Neural cell (in vitro differentiated cells): Measurements from ENCODE around the gene RPL21. TPM values are rescaled to one million over a fixed set of nuclear protein-coding genes. Genes with fewer than 3 reads are reported as not detected.

Source experiments
- H2AFZ ChIP-seq: fragments of 200-600, 300-800 bp; sonication (generic), shearing (Covaris generic); 2 replicates; pipeline ENCODE4 v1.6.0; 2014; ENCODE audit warnings: low read depth, mild to moderate bottlenecking, antibody characterized with exemption, low read length, moderate library complexity
- H3F3A ChIP-seq: fragments of 200-600 bp; shearing (Covaris generic); 2 replicates; pipeline ENCODE4 v1.6.1; 2016; ENCODE audit warnings: mild to moderate bottlenecking, moderate library complexity, mixed read lengths, antibody characterized with exemption, low read length; ENCODE audit not compliant: insufficient read depth, poor library complexity, severe bottlenecking
- H3K27ac ChIP-seq: fragments of 200-600, 300-800 bp; sonication (generic), shearing (Covaris generic); 2 replicates; pipeline ENCODE4 v1.5.1; 2014; ENCODE audit warnings: mild to moderate bottlenecking, low read length, moderate library complexity
- H3K27me3 ChIP-seq: fragments of 300-800, 200-600 bp; sonication (generic), shearing (Covaris generic); 2 replicates; pipeline ENCODE4 v1.6.0; 2014; ENCODE audit warnings: mild to moderate bottlenecking, low read depth, low read length, moderate library complexity; ENCODE audit not compliant: insufficient read depth
- H3K36me3 ChIP-seq: fragments of 300-800, 200-600 bp; sonication (generic), shearing (Covaris generic); 2 replicates; pipeline ENCODE4 v1.5.1; 2014; ENCODE audit warnings: mild to moderate bottlenecking, antibody characterized with exemption, low read length, moderate library complexity; ENCODE audit not compliant: insufficient read depth
- H3K4me2 ChIP-seq: fragments of 300-800, 200-600 bp; sonication (generic), shearing (Covaris generic); 2 replicates; pipeline ENCODE4 v1.6.0; 2014; ENCODE audit warnings: mild to moderate bottlenecking, low read length
- H3K4me3 ChIP-seq: fragments of 300-800, 200-600 bp; sonication (generic), shearing (Covaris generic); 2 replicates; pipeline ENCODE4 v1.5.1; 2014; ENCODE audit warnings: mild to moderate bottlenecking, low read length, moderate library complexity
- H3K79me2 ChIP-seq: fragments of 200-600 bp; shearing (Covaris generic); replicated peaks from 2 replicates; pipeline ENCODE4 v1.6.0; 2014; ENCODE audit warnings: mild to moderate bottlenecking, low read length, moderate library complexity; ENCODE audit not compliant: insufficient read depth
- H3K9ac ChIP-seq: fragments of 300-800, 200-600 bp; sonication (generic), shearing (Covaris generic); 2 replicates; pipeline ENCODE4 v1.6.1; 2016; ENCODE audit warnings: mild to moderate bottlenecking, low read length, mixed read lengths
- H3K9me2 ChIP-seq: fragments of 200-600 bp; shearing (Covaris generic); 2 replicates; pipeline ENCODE4 v1.6.1; 2016; ENCODE audit warnings: mild to moderate bottlenecking, low read length, mixed read lengths; ENCODE audit not compliant: insufficient read depth
- H3K9me3 ChIP-seq: fragments of 200-600, 300-800 bp; sonication (generic), shearing (Covaris generic); 2 replicates; pipeline ENCODE4 v1.6.1; 2016; ENCODE audit warnings: mild to moderate bottlenecking, mixed run types, low read length, moderate library complexity, mixed read lengths
- H4K20me1 ChIP-seq: fragments of 200-600 bp; shearing (Covaris generic); 2 replicates; pipeline ENCODE4 v1.6.1; 2016; ENCODE audit warnings: mild to moderate bottlenecking, mixed run types; ENCODE audit not compliant: insufficient read depth
- CTCF ChIP-seq: fragments of 450-650 bp; IDR thresholded peaks from 2 replicates; pipeline ENCODE4 v1.5.1; 2014; ENCODE audit warnings: antibody characterized with exemption, mild to moderate bottlenecking, moderate library complexity; ENCODE audit not compliant: poor library complexity, severe bottlenecking
- EP300 ChIP-seq: fragments of 450-650 bp; conservative IDR thresholded peaks from 2 replicates; pipeline ENCODE4 v1.6.1; 2014; ENCODE audit warnings: antibody characterized with exemption, mild to moderate bottlenecking, moderate library complexity; ENCODE audit not compliant: poor library complexity, severe bottlenecking
- EZH2 ChIP-seq: fragments of 200-600, 300-800 bp; shearing (Covaris generic), sonication (generic); IDR thresholded peaks from 2 replicates; pipeline ENCODE4 v1.6.1; 2014; ENCODE audit warnings: antibody characterized with exemption, low read length, borderline replicate concordance, mild to moderate bottlenecking; ENCODE audit not compliant: insufficient read depth, poor library complexity, severe bottlenecking
- MXI1 ChIP-seq: fragments of 450-650 bp; conservative IDR thresholded peaks from 2 replicates; pipeline ENCODE4 v1.6.1; 2014; ENCODE audit warnings: antibody characterized with exemption, mild to moderate bottlenecking; ENCODE audit not compliant: poor library complexity, severe bottlenecking
- POLR2AphosphoS5 ChIP-seq: IDR thresholded peaks from 2 replicates; pipeline ENCODE4 v1.6.1; 2012
- RAD21 ChIP-seq: fragments of 450-650 bp; conservative IDR thresholded peaks from 2 replicates; pipeline ENCODE4 v1.6.1; 2014; ENCODE audit warnings: antibody characterized with exemption, mild to moderate bottlenecking, moderate library complexity
- REST ChIP-seq: IDR thresholded peaks from 2 replicates; pipeline ENCODE4 v1.6.1; 2012; ENCODE audit warnings: borderline replicate concordance
- SMC3 ChIP-seq: fragments of 450-650 bp; conservative IDR thresholded peaks from 2 replicates; pipeline ENCODE4 v1.6.1; 2014; ENCODE audit warnings: antibody characterized with exemption, mild to moderate bottlenecking, moderate library complexity; ENCODE audit not compliant: poor library complexity
- TAF1 ChIP-seq: IDR thresholded peaks from 2 replicates; pipeline ENCODE4 v1.6.1; 2012; ENCODE audit warnings: low read depth
- polyA plus RNA-seq: library from polyadenylated mRNA; depleted of rRNA; stranded (reverse); fragments of >200 nt; gene quantifications from 2 replicates; pipeline ENCODE4 v1.2.3, GENCODE V29; 2014

RPL21 gene
- polyA plus RNA-seq, 1 donor from 2014 or later: 1,536 TPM

DNA sequence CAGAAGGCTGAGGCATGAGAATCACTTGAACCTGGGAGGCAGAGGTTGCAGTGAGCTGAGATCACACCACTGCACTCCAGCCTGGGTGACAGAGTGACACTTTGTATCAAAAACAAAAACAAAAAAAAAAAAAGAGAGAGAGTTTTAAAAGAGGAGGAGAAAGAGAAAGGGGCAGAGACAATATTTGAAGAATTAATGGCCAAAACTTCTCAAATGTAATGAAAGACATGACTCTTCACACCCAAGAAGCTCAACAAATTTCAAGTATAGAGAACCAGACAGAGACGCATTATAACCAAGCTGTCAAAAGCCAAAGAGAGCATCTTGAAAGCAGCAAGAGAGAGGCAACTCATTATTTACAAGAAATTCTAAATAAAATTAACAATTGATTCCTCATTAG is 42.8 kb upstream of the RPL21 start:
- Histone ChIP-seq H3K9ac (no peak overlapping the region), H3K36me3 (no peaks in the 10 kb centered on the region), H3K9me3 (no peaks in the 10 kb centered on the region), H3K4me3 (no peak overlapping the region), H3K9me2 (no peaks in the 10 kb centered on the region), H3K27ac (no peak overlapping the region), H4K20me1 (no peaks in the 10 kb centered on the region), H3K27me3 (no peaks in the 10 kb centered on the region), H3K79me2 (no peaks in the 10 kb centered on the region), H2AFZ (no peak overlapping the region), H3K4me2 (no peak overlapping the region), H3F3A (no peaks in the 10 kb centered on the region)
- TF ChIP-seq SMC3 (no peak), EP300 (no peak), REST (no peak), MXI1 (no peak)

DNA sequence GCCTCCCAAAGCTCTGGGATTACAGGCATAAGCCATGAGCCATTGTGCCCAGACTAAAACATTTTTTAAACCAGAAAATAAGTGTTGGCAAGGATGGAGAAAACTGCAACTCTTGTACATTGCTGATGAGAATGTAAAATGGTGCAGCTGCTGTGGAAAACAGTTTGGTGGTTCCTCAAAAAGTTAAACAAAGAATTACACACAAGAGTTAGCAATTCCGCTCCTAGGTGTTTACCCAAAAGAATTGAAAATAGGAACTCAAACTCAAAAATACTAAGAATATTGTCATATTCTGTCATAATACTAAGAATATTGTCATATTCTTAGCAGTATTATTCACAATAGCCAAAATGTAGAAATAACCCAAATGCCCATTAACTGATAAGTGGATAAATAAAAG is 40.1 kb upstream of the RPL21 start:
- no peaks in the 10 kb centered on the region for H3K79me2 ChIP-seq
- H3K9me2 ChIP-seq: no peaks in the 10 kb centered on the region
- TF ChIP-seq RAD21: no peak
- no peak for TF ChIP-seq CTCF
- TF ChIP-seq EZH2: no peak
- no peak for TF ChIP-seq POLR2AphosphoS5
- no peak for TF ChIP-seq EP300
- no peak for TF ChIP-seq SMC3
- TF ChIP-seq TAF1: no peak
- no peak for TF ChIP-seq REST
- TF ChIP-seq MXI1: no peak
- H3K9ac ChIP-seq: no peak overlapping the region
- H3K27ac ChIP-seq: no peak overlapping the region
- H3F3A ChIP-seq: no peaks in the 10 kb centered on the region
- H3K4me2 ChIP-seq: no peak overlapping the region
- no peaks in the 10 kb centered on the region for H3K9me3 ChIP-seq
- H2AFZ ChIP-seq: no peak overlapping the region
- no peaks in the 10 kb centered on the region for H3K36me3 ChIP-seq
- no peaks in the 10 kb centered on the region for H3K27me3 ChIP-seq
- no peaks in the 10 kb centered on the region for H4K20me1 ChIP-seq
- no peak overlapping the region for H3K4me3 ChIP-seq
